HPDE6-E6E7 (cell line): Measurements from ENCODE around the gene LRP1B.
A peak's percentile ranks its signal among the peaks of the same experiment; 100 is the strongest.
"Not testable (repeated sequence)": the region's sequence is repeated elsewhere in the genome, so short reads cannot be mapped to it uniquely, and the experiment has no call there.

Experiments
- DNase-seq: peaks from one replicate; pipeline ENCODE4 v3.0.0; 2011; ENCODE audit warnings: missing footprints; ENCODE audit errors: extremely low spot score

The LRP1B gene

DNA sequence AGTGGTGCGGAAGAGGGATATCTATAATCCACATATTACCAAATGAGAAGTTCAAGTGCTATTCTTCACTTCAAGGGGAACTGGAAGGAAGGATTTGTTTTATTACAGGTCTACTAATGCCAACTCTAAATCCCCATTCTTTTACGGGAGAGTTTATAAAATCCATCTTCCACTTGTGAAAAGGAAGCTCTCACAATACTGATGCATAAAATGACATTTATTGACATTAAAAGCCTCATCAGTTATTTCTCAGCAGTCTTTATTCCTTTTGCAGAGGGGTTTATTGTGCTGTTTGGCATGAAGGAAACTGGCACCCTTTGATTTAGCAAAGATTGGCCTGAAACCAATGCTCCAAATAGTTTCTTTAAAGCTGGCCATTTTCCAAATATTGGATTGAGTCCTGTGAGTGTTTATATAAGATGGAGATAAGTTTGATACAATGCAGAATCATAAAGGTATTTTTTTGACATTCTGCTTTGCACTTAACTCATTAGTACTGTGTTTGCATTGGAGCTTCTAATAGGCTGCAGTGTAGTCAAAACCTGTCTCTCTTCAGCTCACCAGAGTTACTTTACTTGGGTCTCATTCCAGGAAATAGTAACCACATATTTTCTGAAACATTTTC is 26.6 kb downstream of the LRP1B start:
- DNase-seq, result no peak

DNA sequence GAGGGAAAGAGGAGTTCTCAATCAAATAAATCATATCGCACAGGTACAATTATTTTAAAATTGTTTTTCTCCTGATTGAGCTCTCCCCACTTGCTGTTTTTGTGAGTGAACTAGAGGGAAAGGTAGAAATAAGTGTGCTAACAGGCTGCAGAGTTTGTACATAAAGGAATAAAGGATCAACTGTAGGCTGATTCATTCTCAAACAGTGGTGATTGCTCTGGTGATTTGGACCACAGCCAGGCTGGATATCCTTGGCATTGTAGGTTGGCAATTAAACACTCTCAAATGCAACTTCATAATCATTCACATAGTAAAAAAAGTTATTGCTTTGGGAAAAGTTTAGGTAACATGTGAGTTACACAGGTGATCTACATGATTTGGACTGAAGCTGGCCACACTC is 29.8 kb downstream of the LRP1B start:
- no peak for DNase-seq

- DNase-seq, result no peak
These were observed 30.5 kb downstream of the LRP1B start for GRCh38 chr2:142100139-142100873.

- no peak for DNase-seq
These were observed 33.1 kb downstream of the LRP1B start for GRCh38 chr2:142097711-142098110.

- no peak for DNase-seq
These were observed 35.2 kb downstream of the LRP1B start for GRCh38 chr2:142095647-142096046.

- no peak for DNase-seq
These were observed 36.6 kb downstream of the LRP1B start for GRCh38 chr2:142094233-142094632.

GRCh38 chr2:142088058-142088568 is 42.7 kb downstream of the LRP1B start:
- no peak for DNase-seq

DNA sequence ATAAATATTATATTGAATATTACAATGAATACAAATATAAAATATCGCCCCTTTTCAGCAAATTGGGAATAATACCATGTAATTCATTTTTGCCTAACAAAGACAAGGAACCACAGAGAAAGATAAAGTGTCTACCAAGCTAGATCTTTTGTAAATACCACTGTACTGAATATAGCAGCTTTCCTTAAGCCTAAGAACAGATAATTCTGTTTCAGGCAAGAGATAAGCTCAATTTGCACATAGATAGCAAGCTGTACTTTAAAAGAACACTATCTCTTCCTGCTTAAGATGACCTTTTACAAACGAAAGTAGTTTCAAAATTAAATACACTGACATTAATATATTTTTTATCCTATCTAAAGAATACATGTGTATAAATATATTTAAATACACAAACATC is 43.2 kb downstream of the LRP1B start:
- not testable (repeated sequence) for DNase-seq

DNA sequence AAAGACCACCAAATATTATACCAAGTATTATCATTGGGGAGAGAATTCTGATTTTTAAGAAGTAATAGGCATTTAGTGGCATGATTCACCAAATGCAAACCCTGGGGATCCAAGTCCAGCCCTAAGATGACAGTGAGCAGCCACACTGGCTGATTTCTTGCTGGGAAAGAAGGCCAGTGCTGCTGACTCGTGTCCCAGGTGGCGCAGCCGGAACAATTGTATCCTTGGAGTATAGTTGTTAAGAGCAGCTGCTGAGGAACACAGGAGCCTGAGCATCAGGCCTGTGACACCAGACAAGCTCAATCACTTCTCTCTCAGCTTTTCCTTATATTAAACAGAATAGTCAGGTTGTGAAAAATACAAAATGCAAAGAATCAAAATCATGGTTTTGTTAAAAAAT is 48.4 kb downstream of the LRP1B start:
- no peak for DNase-seq

DNA sequence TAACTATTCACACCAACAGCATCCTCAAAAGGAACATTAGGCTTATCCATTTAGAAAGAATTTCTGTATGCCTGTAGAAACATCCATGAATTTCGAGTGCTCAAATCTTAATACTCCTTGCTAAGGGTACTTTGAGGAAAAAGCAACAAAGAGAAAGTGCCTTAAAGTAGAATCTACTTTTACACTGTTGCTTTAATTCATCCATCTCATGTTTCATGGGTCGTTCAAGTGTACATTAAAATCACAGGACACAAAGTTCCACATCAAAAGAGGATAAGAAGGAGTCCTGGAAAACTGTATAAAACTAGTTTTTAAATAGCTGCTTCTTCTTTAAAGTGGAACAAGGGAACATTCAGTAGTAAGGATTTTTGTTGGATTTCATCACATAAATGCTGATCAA is 54.5 kb downstream of the LRP1B start:
- no peak for DNase-seq

DNA sequence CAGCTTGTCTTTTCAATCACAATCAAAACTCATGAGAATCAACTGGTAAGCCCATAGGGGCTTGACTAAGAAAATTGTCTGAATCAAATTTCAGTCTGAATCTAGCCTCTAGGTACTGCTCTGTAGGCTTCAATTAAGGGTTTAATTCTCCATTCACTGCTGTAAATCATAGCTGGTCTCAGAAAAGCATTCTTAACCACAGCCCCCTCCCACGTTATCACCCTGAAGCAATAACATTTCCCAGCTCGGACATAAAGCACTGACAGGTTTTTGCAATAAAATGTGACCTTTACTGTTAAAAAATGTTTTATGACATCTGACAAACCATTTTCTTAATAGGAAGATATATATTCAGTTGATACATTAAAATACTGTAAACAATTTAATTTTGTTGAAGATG is 55.0 kb downstream of the LRP1B start:
- DNase-seq, result no peak

DNA sequence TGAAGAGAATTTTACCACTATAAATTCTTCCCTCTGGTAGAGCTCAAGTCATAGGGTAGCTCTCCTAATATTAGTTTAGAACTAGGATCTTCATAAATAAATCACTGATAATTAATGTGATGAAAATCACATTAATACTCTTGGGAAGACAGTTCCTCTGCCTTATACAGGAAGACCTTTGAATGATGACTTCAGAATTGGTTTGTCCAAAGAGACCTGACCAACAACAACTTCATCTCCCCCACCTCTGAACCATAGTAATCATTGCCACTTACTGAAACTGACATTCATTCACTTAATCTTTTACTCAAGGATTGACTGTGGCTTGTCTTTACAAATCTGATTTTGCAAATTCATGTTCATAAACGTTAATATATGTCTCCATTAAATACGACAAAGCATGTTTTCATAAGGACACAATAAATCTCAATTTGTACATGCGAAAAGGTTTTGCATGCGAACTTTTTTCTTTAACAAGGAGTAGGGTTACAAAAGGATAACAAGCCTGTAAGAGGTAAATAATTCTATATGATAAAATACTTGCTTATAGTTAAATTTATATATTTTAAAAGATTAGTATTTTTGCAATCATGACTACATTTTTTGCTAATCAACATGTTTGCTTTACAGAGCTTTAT is 61.4 kb downstream of the LRP1B start:
- DNase-seq, result no peak

DNA sequence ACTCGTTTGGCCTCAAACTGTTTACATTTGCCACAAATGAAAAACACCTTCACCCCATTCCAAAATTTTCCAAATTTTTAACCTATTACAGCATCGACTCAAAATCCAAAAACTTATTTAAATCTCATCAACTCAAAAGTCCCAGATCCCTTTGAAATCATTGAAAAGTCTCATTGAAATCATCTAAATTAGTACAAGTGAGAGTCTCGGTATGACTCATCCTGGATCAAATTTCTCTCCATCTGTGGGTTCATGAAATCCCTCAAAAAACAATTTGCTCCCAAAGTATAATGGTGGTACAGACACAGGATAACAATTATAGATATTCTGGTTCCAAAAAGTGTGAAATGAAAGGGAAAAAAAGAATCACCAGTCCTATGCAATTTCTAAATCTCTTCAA is 65.1 kb downstream of the LRP1B start:
- DNase-seq, result no peak

DNA sequence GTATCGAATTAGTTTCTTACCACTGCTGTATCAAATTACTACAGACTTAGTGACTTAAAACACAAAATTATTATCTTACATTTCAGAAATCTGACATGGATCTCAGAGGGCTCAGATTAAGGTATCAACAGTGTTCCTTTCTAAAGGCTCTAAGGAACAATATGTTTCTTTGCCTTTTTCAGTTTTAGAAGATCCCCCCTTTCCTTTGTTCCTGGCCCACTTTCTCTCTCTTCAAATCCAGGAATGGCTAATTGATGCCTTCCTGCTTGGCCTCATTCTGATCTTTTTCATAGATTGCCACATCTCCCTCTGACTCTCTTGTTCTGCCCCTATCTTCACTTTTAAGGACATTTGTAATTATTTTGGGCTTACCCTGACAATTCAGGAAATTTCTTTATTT is 65.7 kb downstream of the LRP1B start:
- DNase-seq, result no peak

DNA sequence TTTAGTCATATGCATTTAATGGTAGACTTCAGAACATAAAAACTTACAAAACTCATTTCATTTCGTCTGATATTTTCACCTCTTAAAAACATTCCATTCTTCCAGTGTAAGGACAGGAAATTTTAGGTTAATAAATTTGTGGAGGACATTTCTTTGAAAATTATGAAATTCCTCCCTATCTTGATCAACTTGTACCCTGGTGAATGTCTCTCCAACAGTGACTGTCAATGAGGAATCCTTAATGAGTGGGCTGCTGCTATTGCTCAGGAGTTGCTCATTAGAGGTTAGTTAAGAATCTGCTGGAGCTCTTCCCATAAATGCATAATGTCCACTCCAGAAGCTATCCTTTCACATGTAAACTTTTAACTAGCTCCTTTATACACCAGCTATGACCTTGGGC is 69.1 kb downstream of the LRP1B start:
- no peak for DNase-seq

- no peak for DNase-seq
These were observed 72.7 kb downstream of the LRP1B start for GRCh38 chr2:142058149-142058548.

GRCh38 chr2:142056784-142057183 is 74.0 kb downstream of the LRP1B start:
- DNase-seq, result no peak

GRCh38 chr2:142052220-142052863 is 78.5 kb downstream of the LRP1B start:
- DNase-seq, result peak; percentile 26

DNA sequence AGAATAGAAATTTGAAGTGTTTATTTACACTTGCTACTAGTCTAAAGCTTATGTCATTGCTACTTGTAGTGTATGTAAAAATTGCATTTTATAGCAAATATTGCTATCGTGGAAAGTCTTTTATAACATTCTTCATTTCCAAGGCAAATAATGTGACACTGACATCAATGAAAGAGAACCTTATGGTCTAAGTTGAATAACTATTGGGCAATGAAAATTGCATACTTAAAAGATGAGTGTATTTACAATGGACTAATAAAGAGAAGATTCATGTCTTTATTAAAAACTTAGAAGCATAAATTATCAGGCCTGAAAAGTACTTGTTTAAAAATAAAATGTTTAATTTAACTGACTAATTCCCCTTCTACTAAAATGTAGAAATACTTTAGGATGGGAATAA is 82.2 kb downstream of the LRP1B start:
- DNase-seq, result no peak

GRCh38 chr2:142045641-142046040 is 85.2 kb downstream of the LRP1B start:
- DNase-seq, result no peak

GRCh38 chr2:142044197-142044596 is 86.6 kb downstream of the LRP1B start:
- DNase-seq, result no peak

- DNase-seq, result no peak
These were observed 88.1 kb downstream of the LRP1B start for GRCh38 chr2:142042536-142043199.
